ENCODE data around the gene VMP1.

- TF ChIP-seq POLR2AphosphoS5 (IDR thresholded peaks at IDR 0.05) (no peak), POLR2A (IDR thresholded peaks at IDR 0.05) (no peak)
These were observed 83.5 kb downstream of the VMP1 start for GRCh38 chr17:59790910-59791309.

Data from suprapubic skin (tissue), 4 donors.